Mesenteric fat pad (tissue), 1 donor: ENCODE results near the gene ACKR4. TPM values are rescaled to one million over a fixed set of nuclear protein-coding genes. Genes with fewer than 3 reads are reported as not detected.
"Not testable (repeated sequence)": the region's sequence is repeated elsewhere in the genome, so short reads cannot be mapped to it uniquely, and the experiment has no call there.

Experiments
- DNase-seq: peaks from one replicate; pipeline ENCODE4 v3.0.0-alpha.2; 2020; ENCODE audit warnings: low spot score
- total RNA-seq: library from RNA; stranded (reverse); fragmentation: NEBNext Ultra II Directional; extraction: Animal tissue kit (Norgen Biotek cat#: 25700); gene quantifications from one replicate; pipeline ENCODE4 v1.2.1, GENCODE V29; 2021
- donor health status: DM: yes; HTN: yes; CAD: no.

ACKR4 gene
- total RNA-seq, 1 donor from 2014 or later, result 4.6 TPM

DNA sequence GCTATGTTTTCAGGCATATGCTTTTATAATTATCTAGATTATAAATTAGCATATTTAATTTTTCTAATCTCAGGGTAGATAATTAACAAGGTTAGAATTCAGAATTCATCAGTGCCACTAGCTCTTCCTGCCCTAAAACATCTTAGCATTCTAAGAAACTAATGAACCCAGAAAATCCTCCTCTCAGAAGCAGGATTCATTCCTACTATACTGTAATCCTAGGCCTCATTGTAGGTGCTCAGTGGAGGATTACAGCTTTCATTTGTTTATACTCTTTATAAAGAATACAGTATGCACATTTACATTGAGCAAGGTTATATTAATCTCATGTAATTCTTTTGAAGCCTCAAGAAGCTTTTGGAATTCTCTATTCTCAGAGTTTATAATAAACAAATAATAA is 41.6 kb downstream of the ACKR4 start:
- DNase-seq, result no peak

DNA sequence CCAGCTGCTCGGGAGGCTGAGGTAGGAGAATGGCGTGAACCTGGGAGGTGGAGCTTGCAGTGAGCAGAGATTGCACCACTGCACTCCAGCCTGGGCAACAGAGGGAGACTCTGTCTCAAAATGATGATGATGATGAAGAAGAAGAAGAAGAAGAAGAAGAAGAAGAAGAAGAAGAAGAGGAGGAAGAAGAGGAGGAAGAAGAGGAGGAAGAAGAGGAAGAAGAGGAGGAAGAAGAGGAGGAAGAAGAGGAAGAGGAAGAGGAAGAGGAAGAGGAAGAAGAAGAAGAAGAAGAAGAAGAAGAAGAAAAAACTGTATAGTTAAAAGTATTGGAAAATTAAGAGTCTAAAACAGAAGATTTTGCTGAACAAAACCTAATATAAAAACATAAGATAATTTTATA is 44.4 kb downstream of the ACKR4 start:
- DNase-seq, result not testable (repeated sequence)

DNA sequence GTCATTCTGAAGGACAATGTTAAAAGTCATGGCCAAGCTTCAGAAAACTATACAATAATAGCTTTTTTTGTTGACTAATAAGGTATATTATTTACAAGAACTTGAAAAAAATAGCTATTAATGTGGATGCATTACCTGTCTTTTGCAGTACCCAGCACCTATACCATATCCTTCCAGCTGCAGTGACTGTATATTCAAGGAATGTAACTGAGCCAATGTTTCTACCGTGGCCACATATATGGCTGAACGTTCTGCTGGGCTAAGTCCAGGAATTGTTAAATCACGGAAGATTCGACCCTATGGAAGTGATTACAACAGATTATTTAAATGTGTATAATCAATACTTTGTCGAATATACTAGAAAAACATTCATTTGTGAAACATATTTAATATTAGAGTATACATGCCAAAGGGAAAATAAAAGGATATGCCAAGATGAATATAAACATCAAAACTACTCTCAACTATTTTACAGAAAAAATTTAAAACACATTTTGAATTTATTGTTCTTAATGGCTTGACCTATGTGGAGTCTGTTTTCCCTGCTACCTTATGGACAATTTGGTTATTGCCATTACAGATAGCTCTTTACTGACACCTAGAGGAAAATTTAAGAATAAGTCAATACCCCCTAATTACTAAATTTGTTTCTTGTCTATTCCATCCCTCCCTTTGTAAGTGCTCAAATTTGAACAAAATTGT is 44.9 kb downstream of the ACKR4 start:
- no peak for DNase-seq

DNA sequence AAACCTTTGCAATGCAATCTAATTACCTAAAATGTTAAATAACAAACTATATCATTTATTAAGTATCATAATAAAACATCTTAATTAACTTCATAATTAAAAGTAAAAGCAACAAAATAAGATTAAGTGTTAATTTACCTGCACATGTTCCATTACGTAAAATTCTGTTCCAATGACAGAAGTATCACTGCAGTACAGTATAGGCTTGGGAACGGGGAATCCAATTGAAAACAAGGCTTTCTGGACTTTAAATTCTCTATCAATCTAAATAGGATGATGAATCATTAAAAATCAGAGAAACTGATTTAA is 45.4 kb downstream of the ACKR4 start:
- DNase-seq, result no peak

DNA sequence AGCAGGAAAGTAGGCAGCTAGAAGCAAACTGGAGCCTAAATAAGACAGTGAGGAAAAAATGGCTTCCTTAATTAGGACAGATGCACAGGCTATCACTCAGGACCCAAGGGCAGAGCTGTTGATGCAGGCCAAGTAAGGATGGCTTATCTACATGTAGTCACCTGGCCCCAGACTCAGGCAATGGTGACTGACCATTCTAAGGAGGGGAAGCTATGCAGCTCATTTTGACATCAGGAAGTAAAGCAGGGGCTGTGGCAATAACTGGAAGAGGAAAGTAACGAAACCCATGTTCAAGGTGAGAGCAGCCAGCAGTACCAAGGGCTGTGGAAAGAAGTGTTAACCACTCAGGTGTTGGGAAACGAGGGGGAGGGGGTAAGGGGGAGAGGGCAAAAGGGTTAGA is 46.3 kb downstream of the ACKR4 start:
- DNase-seq, result no peak

DNA sequence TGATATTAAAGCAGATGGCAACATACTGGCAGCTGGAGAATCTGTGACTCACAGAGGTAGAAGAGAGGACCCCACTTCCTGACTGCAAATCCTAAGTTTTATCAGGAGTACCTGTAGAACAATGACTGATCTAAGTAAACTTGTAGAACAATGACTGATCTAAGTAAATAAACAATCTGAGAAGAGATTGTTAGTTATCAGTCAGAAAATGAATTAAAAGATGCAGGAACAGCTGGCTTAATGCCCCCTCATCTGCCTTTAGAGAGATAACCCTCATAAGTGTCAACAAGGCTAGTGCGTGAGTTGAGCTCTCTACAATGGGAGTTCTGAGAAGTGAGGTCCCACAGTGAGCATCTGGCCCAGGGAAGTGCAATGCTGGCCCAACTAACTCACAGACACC is 48.0 kb downstream of the ACKR4 start:
- DNase-seq, result no peak

DNA sequence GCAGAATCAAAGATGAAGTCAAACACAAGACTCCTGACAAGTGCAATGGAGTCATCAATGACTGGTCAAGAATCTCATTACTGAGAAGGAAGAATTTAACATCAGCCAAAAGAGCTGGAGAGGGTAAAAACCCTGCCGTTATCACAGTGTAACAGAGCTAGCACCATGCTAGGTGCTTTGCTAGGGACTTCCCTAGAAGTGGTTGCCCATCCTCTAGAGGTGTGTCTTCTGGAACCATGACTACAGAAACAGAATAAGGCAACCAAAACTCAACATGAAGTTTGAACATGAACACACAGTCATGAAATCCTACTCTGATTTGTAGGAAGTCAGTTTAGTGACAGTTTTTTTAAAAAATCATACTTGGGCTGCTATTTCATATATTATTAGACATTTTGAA is 53.1 kb downstream of the ACKR4 start:
- no peak for DNase-seq

Other genes with a start within 250 kb of the ACKR4 start
- gene DNAJC13, start 179.8 kb upstream of the ACKR4 start, total RNA-seq, result 45.5 TPM
- 24.8 TPM for gene ACAD11, start 62.5 kb downstream of the ACKR4 start, total RNA-seq
- 29.7 TPM for gene UBA5, start 63.1 kb downstream of the ACKR4 start, total RNA-seq
- gene NPHP3, start 125.1 kb downstream of the ACKR4 start, total RNA-seq, result 18.0 TPM